HepG2 (cell line): ENCODE results near the gene IPCEF1. TPM values are rescaled to one million over a fixed set of nuclear protein-coding genes. Genes with fewer than 3 reads are reported as not detected.
A peak's percentile ranks its signal among the peaks of the same experiment; 100 is the strongest.

Experiments used
- ATAC-seq: fragments of 200-7000 bp; cut with Tn5 transposase; 3 replicates; pipeline ENCODE4 v1.9.1; 2020; ENCODE audit warnings: mild to moderate bottlenecking, moderate library complexity
- BruUV-seq: library from RNA; stranded (reverse); fragments of 400-500 nt; replicated peaks from 2 replicates; lab custom pipeline; 2021; lab: Mats Ljungman, UMichigan
- CTCF ChIA-PET: fragments of 300-600 bp; formaldehyde crosslinking; extraction: SDS; loops from one replicate; lab custom pipeline; 2021; ENCODE audit warnings: low total read pairs, inconsistent platforms, low intra/inter-chr PET ratio; lab: Yijun Ruan, JAX
- POLR2A ChIA-PET: fragments of 350-600 bp; sonication (Branson Sonifier 250); formaldehyde crosslinking; loops from one replicate; lab custom pipeline; 2020; ENCODE audit warnings: antibody characterized with exemption, inconsistent platforms; lab: Yijun Ruan, JAX
- DNase-seq: peaks from one replicate; pipeline ENCODE4 v3.0.0-alpha.2; 2015; ENCODE audit warnings: low spot score
- FAIRE-seq: peaks from 3 replicates; lab custom pipeline; 2011; peaks lifted over from hg19 to GRCh38; lab: Jason Lieb, UNC
- H2AFZ ChIP-seq: one replicate; pipeline ENCODE4 v1.6.1; 2011; ENCODE audit warnings: low read length, inconsistent platforms
- H3K27ac ChIP-seq: fragments of 300-600 bp; 3 replicates; pipeline ENCODE4 v1.8.0; 2011; ENCODE audit warnings: mixed run types, mild to moderate bottlenecking, mixed read lengths, low read length, inconsistent platforms; ENCODE audit not compliant: insufficient read depth; ENCODE audit errors: extremely low read length
- H3K27me3 ChIP-seq, 2 experiments: fragments of 200-600 bp in 1 of 2; 2 replicates in 1 of 2; 3 replicates in 1 of 2; pipeline versions ENCODE4 v1.6.0 to v1.8.0; 2011; ENCODE audit warnings: low read length in 2 of 2, mild to moderate bottlenecking in 2 of 2, moderate library complexity in 2 of 2, inconsistent platforms in 1 of 2; ENCODE audit not compliant: insufficient read depth in 2 of 2, control insufficient read depth in 1 of 2
- H3K36me3 ChIP-seq, 2 experiments: fragments of 200-600 bp in 1 of 2; replicated peaks in 1 of 2; 2 replicates in 1 of 2; 3 replicates in 1 of 2; pipeline versions ENCODE4 v1.5.1 to v1.8.0; 2011; ENCODE audit warnings: low read length in 2 of 2, inconsistent platforms in 1 of 2; ENCODE audit not compliant: insufficient read depth in 2 of 2, control insufficient read depth in 1 of 2
- H3K4me1 ChIP-seq: 2 replicates; pipeline ENCODE4 v1.5.1; 2012; ENCODE audit warnings: low read length, inconsistent platforms; ENCODE audit not compliant: insufficient read depth
- H3K4me2 ChIP-seq: 2 replicates; pipeline ENCODE4 v1.6.0; 2011; ENCODE audit warnings: low read depth, low read length, inconsistent platforms
- H3K4me3 ChIP-seq, 3 experiments: fragments of 200-600 bp in 1 of 3; sonication (generic), shearing (Covaris generic) in 1 of 3; replicated peaks in 1 of 3; 2 replicates each; pipeline ENCODE4 v1.5.1; 2011 to 2016; ENCODE audit warnings: low read length in 3 of 3, inconsistent platforms in 2 of 3, low read depth in 2 of 3, mild to moderate bottlenecking in 2 of 3, control low read depth in 1 of 3, mixed read lengths in 1 of 3; ENCODE audit not compliant: insufficient read depth in 1 of 3
- H3K79me2 ChIP-seq: one replicate; pipeline ENCODE4 v1.6.1; 2011; ENCODE audit warnings: low read length, inconsistent platforms; ENCODE audit not compliant: insufficient read depth
- H3K9ac ChIP-seq: 2 replicates; pipeline ENCODE4 v1.6.0; 2011; ENCODE audit warnings: mild to moderate bottlenecking, low read depth, low read length, inconsistent platforms; ENCODE audit not compliant: insufficient read depth
- H3K9me3 ChIP-seq: 2 replicates; pipeline ENCODE4 v1.5.1; 2012; ENCODE audit warnings: mild to moderate bottlenecking, low read length
- H4K20me1 ChIP-seq: 2 replicates; pipeline ENCODE4 v1.6.0; 2011; ENCODE audit warnings: inconsistent platforms, mild to moderate bottlenecking, low read length, moderate library complexity; ENCODE audit not compliant: insufficient read depth
- CBX2 ChIP-seq, 2 experiments: fragments of 200-600 bp in 1 of 2; sonication (generic); formaldehyde crosslinking in 1 of 2; IDR thresholded peaks; 2 replicates each; pipeline versions ENCODE4 v1.7.0 to v1.8.1; 2018 to 2022; ENCODE audit warnings: low read depth in 2 of 2, low read length in 1 of 2, mild to moderate bottlenecking in 1 of 2, missing genetic modification reagents in 1 of 2
- ELF1 ChIP-seq: sonication (generic); formaldehyde crosslinking; IDR thresholded peaks from 2 replicates; pipeline ENCODE4 v1.4.0; 2020; ENCODE audit warnings: missing genetic modification reagents
- HDAC1 ChIP-seq: sonication (generic); formaldehyde crosslinking; IDR thresholded peaks from 2 replicates; pipeline ENCODE4 v1.5.1; 2020; ENCODE audit warnings: mild to moderate bottlenecking, missing genetic modification reagents
- HNF4G ChIP-seq, 2 experiments: sonication (generic) in 1 of 2; formaldehyde crosslinking in 1 of 2; IDR thresholded peaks; 2 replicates each; pipeline versions ENCODE4 v1.4.0 to v1.6.1; 2011 to 2020; ENCODE audit warnings: borderline replicate concordance in 2 of 2, low read depth in 2 of 2, mild to moderate bottlenecking in 2 of 2, low read length in 1 of 2, missing genetic modification reagents in 1 of 2, moderate library complexity in 1 of 2
- ONECUT2 ChIP-seq: sonication (generic); formaldehyde crosslinking; IDR thresholded peaks from 2 replicates; pipeline ENCODE4 v1.4.0; 2020; ENCODE audit warnings: missing genetic modification reagents
- ZFP36L1 ChIP-seq: sonication (generic); formaldehyde crosslinking; IDR thresholded peaks from 2 replicates; pipeline ENCODE4 v1.8.0; 2022; ENCODE audit warnings: mild to moderate bottlenecking, missing genetic modification reagents, moderate library complexity
- ZNF138 ChIP-seq: sonication (generic); formaldehyde crosslinking; IDR thresholded peaks from 2 replicates; pipeline ENCODE4 v1.5.0; 2020; ENCODE audit warnings: mild to moderate bottlenecking, low read depth, missing genetic modification reagents
- ZNF20 ChIP-seq: sonication (generic); formaldehyde crosslinking; IDR thresholded peaks from 2 replicates; pipeline ENCODE4 v1.4.0; 2020; ENCODE audit warnings: mild to moderate bottlenecking, moderate library complexity, missing genetic modification reagents
- WGBS: methylation state at CpG from one replicate; pipeline ENCODE4 v1.1.6; 2017; ENCODE audit warnings: low lambda C conversion rate; 5-methylcytosine and 5-hydroxymethylcytosine counted together
- in situ Hi-C: cut with HindIII; loops from 2 replicates; pipeline ENCODE4 v1.10.0; 2017; ENCODE audit warnings: low pct_unique_long_range_greater_than_20kb; ENCODE audit not compliant: extremely low pct_ligation_motif_present
- intact Hi-C: fragments of 100-400 bp; cut with micrococcal nuclease; formaldehyde crosslinking; loops from one replicate; pipeline ENCODE4 v1.10.0; 2022; ENCODE audit not compliant: unreplicated experiment
- polyA plus RNA-seq, 8 experiments: library from polyadenylated mRNA; depleted of rRNA in 3 of 8; stranded (reverse) in 7 of 8; unstranded in 1 of 8; fragments of >200 nt; fragmentation: Illumina TruSeq in 4 of 8; extraction: Trizol in 4 of 8; gene quantifications; 2 replicates each; pipeline versions ENCODE4 v1.2.1 to v1.2.3, GENCODE V29; 2011 to 2016; ENCODE audit warnings: low read depth in 4 of 8, missing spikeins in 1 of 8, mixed read lengths in 1 of 8; ENCODE audit not compliant: insufficient read depth in 1 of 8
- total RNA-seq, 5 experiments: library from RNA; depleted of rRNA; stranded (reverse); fragments of >200 nt; fragmentation: Illumina TruSeq; extraction: Trizol; gene quantifications; 2 replicates each; pipeline ENCODE4 v1.2.3, GENCODE V29; 2016; ENCODE audit warnings: low read depth in 1 of 5
- TF ChIP-seq, protein P1 (sequence below): IDR thresholded peaks from 2 replicates; pipeline ENCODE4 v1.6.1; 2016
- TF ChIP-seq, protein P2 (sequence below), 2 experiments: sonication (generic) in 1 of 2; formaldehyde crosslinking in 1 of 2; IDR thresholded peaks; 2 replicates each; pipeline versions ENCODE4 v1.4.0 to v1.6.1; 2018 to 2020; ENCODE audit warnings: missing genetic modification reagents in 2 of 2, borderline replicate concordance in 1 of 2, low read depth in 1 of 2, mild to moderate bottlenecking in 1 of 2, missing biosample characterization in 1 of 2
- TF ChIP-seq, protein P3 (sequence below): sonication (generic); formaldehyde crosslinking; IDR thresholded peaks from 2 replicates; pipeline ENCODE4 v1.4.0; 2020; ENCODE audit warnings: missing genetic modification reagents

IPCEF1 gene
- total and polyA plus RNA-seq, 2 of the 13 experiments (the other 11 are each of a cell fraction or from before 2014, with no cell fraction given), result 0.03 TPM; not detected in 1

DNA sequence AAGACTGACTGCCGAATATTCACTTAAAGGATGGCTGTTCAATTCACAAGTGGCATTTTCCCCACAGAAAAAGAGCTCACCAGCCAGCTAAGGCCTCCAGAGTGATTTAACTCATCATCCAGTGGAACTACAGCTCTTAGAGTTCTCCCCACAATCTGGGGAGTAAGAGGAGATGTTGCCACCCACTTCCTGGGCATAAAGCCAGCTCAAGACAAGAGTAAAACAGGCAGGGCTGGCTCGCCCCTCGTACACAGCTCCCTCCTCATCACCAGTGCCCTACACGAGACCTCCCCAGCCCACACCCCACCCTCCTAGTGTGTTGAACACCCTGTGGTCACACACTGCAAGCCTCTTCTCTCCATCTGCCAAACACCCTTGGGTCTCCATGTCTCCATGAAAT lies 47.2 kb upstream of the IPCEF1 start:
- no peak overlapping the region for H3K9ac ChIP-seq
- H4K20me1 ChIP-seq, result no peaks in the 10 kb centered on the region
- H3K27ac ChIP-seq, result no peak overlapping the region
- in situ Hi-C loops (no loop called here), intact Hi-C loops (no loop called here)
- no peak overlapping the region for H3K4me2 ChIP-seq
- no peak for DNase-seq
- CTCF ChIA-PET, result no interaction called here
- TF ChIP-seq ELF1 (CRISPR knock-in tag) (no peak), ZNF20 (CRISPR knock-in tag) (no peak), ZNF138 (CRISPR knock-in tag) (no peak), ONECUT2 (CRISPR knock-in tag) (no peak), HDAC1 (CRISPR knock-in tag) (no peak), CBX2 (IDR thresholded peaks at IDR 0.05; ENCODE audit: low read depth, low read length) (no peak), CBX2 (CRISPR knock-in tag; IDR thresholded peaks at IDR 0.05; ENCODE audit: low read depth) (no peak), HNF4G (IDR thresholded peaks at IDR 0.05; ENCODE audit: borderline replicate concordance, low read depth, low read length) (no peak), HNF4G (CRISPR knock-in tag; IDR thresholded peaks at IDR 0.05; ENCODE audit: borderline replicate concordance, low read depth) (no peak), ZFP36L1 (CRISPR knock-in tag) (no peak)
- TF ChIP-seq, protein P1, sequence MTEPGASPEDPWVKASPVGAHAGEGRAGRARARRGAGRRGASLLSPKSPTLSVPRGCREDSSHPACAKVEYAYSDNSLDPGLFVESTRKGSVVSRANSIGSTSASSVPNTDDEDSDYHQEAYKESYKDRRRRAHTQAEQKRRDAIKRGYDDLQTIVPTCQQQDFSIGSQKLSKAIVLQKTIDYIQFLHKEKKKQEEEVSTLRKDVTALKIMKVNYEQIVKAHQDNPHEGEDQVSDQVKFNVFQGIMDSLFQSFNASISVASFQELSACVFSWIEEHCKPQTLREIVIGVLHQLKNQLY (CRISPR knock-in tag), result no peak
- TF ChIP-seq, protein P2, sequence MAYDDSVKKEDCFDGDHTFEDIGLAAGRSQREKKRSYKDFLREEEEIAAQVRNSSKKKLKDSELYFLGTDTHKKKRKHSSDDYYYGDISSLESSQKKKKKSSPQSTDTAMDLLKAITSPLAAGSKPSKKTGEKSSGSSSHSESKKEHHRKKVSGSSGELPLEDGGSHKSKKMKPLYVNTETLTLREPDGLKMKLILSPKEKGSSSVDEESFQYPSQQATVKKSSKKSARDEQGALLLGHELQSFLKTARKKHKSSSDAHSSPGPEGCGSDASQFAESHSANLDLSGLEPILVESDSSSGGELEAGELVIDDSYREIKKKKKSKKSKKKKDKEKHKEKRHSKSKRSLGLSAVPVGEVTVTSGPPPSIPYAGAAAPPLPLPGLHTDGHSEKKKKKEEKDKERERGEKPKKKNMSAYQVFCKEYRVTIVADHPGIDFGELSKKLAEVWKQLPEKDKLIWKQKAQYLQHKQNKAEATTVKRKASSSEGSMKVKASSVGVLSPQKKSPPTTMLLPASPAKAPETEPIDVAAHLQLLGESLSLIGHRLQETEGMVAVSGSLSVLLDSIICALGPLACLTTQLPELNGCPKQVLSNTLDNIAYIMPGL (CRISPR knock-in tag; IDR thresholded peaks at IDR 0.05; ENCODE audit: borderline replicate concordance in 1 of 2, low read depth in 1 of 2), result no peak
- TF ChIP-seq, protein P3, sequence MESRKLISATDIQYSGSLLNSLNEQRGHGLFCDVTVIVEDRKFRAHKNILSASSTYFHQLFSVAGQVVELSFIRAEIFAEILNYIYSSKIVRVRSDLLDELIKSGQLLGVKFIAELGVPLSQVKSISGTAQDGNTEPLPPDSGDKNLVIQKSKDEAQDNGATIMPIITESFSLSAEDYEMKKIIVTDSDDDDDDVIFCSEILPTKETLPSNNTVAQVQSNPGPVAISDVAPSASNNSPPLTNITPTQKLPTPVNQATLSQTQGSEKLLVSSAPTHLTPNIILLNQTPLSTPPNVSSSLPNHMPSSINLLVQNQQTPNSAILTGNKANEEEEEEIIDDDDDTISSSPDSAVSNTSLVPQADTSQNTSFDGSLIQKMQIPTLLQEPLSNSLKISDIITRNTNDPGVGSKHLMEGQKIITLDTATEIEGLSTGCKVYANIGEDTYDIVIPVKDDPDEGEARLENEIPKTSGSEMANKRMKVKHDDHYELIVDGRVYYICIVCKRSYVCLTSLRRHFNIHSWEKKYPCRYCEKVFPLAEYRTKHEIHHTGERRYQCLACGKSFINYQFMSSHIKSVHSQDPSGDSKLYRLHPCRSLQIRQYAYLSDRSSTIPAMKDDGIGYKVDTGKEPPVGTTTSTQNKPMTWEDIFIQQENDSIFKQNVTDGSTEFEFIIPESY (CRISPR knock-in tag), result no peak
- no peaks in the 10 kb centered on the region for H3K4me1 ChIP-seq
- no peaks in the 10 kb centered on the region for H3K9me3 ChIP-seq
- H3K27me3 ChIP-seq, result no peaks in the 10 kb centered on the region
- no TSS peak for BruUV-seq
- peaks cover 27 to 65% of the 10 kb centered on the region in 2 experiments for H3K36me3 ChIP-seq
- ATAC-seq, result peak; percentile 20; the same call in 2 of the 3 replicates
- no peak overlapping the region for H2AFZ ChIP-seq
- 95% methylated on average over 4 of the region's 4 CpGs for WGBS
- H3K79me2 ChIP-seq, result no peaks in the 10 kb centered on the region
- POLR2A ChIA-PET, result no interaction called here
- FAIRE-seq, result no peak
- no peak overlapping the region for H3K4me3 ChIP-seq
